Activated CD4-positive, CD25-positive, alpha-beta regulatory T cell (primary cell): ENCODE results near the gene DOCK6.

Source experiments
- DNase-seq, 4 experiments: peaks; one replicate each; lab custom pipeline; 2025; lab: John Stamatoyannopoulos, UW

Gene DOCK6

DNA sequence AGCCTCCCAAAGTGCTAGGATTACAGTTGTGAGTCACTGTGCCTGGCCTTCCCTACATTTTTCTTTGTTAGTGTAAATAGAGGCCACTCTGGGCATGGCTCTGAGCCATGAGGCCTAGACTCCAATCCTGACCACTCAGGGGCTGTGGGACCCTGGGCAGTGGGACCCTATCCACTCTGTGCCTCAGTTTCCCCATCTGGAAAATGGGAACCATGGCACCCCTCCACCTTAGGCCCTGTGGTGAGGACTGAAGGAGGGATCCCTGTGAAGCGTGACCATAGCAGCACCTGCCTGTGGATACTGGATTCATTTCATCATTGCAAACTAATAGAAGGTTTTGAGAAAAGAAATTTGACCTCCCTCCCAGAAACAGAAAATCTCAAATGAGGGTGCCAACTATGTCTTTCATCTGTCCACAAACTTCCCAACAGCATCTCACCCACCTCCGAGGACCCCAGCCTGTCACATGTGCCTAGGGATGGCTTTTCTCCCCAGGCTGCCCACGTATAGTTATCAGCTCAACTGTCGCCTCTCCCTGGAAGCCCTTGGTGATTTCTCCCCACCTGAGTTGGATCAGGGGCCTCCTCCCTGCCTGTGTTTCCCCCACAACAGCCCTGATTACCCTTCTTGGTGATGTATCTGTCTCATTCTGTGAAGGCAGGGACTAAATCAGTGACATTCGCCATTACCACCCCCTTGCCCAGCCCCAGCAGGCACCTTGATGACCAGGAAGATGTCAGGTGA lies 17.3 kb downstream of the DOCK6 start:
- no peak for DNase-seq

DNA sequence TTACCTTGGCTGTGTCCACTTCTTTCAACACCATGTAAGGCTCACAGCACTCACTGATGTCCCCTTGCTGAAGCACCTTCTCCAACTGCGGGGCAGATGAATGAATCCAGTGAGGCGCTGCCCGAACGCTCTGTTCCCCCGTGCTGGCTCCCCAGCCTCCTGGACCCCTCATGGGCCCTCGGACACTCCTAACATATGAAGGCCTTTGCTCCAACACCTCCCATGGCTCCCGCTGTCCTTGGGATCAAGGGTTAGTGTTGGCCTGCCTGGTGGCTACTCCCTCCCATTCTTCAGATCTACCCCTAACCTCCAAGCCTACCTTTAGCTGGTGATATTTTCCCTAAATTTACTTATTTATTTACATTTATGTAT lies 18.5 kb downstream of the DOCK6 start:
- DNase-seq, result no peak

DNA sequence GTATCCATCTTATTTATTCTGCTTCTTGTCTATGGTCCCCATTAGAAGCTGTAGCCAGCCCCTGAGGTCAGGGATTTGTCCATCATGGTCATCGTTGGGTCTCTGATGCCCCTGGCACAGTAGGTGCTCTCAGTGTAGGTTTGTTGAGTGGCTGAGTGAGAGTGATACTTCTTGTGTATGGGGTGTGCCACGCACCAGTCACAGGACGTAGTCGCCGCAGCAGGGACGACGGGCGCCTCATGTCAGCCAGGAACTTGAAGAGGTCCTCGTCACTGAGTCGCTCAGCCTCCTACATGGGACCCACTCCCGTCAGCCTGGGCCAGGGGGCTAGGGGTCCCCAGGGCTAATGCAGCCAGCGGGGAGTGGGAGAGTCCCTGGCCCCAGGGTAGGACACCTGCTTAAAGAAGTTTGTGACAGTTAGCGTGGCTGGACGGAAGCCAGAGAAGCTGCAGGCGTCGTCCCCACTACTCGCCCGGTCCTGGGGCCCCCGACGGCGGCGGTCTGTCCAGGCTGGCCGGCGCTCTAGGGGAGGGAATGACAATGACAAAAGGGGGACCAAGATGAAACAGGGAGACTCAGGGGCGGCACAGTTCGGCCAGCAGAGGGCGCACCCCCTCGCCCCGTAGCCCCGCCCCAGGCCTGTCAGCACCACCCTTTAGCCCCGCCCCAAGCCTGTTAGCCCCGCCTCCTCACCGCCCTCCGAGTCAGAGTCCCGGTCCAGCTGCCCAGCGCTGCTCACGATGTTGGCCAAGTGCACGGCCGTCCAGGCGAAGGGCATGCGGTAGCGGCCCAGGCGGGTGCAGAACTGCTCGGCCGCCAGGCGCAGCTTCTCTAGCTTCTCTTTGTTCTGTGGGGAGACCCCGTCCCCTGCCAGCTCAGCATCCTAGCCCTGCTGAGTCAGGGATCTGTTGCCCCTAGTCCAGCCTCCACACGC lies 19.2 kb downstream of the DOCK6 start:
- DNase-seq, result peak; percentile 63 to 87 (median 74)

DNA sequence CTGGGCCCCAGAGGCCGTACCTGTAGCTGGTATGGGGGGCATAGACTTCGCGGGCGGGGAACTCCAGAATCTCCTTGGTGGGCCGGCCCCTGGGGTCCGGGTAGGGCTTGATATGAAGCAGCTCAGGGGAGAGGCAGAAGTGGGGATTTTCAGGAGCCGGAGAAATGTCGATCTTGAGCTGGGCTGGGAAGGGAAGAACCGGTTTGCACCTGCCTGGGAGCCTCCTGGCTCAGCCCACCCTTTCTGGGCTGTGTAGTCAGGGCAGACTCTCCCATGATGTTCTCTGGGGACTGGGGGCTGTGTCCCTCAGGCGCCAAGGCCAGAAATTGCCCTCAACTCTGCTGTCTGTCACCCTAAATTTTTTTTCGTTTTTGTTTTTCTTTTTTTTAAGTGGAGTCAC lies 20.3 kb downstream of the DOCK6 start:
- no peak for DNase-seq

DNA sequence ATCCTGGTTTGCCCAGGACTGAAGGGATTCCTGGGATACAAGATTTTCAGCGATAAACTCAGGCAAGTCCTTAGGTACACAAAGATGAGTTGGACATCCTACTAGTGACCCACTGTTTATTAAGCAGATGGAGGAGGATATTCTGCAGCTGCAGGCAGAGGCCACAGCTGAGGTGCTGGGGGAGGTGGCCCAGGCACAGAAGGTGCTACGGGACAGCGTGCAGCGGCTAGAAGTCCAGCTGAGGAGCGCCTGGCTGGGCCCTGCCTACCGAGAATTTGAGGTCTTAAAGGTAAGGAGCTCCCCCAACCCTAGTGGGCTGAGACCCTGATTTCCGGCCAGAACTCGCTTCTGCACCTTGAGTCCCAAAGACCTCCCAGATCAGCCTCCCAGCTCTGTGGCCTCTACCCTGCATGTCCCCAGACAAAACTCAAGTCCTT lies 22.3 kb downstream of the DOCK6 start:
- DNase-seq, result no peak

DNA sequence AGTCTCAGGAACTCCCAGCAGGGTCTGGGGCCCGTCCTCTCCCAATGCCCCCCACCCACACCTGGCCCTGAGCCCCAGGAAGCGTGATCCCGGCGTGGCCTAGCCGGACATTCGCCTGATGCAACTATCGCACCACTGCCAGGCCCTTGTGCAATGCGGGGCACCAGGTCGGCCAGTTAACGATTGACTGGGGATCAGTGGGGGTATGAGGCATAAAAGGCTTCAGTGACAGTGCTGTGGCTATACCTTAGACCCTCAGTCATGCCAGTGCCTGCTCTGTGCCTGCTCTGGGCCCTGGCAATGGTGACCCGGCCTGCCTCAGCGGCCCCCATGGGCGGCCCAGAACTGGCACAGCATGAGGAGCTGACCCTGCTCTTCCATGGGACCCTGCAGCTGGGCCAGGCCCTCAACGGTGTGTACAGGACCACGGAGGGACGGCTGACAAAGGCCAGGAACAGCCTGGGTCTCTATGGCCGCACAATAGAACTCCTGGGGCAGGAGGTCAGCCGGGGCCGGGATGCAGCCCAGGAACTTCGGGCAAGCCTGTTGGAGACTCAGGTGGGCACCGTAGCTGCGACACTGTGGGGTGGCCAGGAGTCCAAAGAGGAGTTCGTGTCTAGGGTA lies 22.8 kb downstream of the DOCK6 start, which contains the start of gene ANGPTL8:
ANGPTL8 (plus strand) TSS at position 243 of the 624 bp plus-strand sequence; CDS start at position 262, 19 bp downstream.
- DNase-seq, result no peak

GRCh38 chr19:11238781-11239376 lies 23.4 kb downstream of the DOCK6 start:
- no peak for DNase-seq

DNA sequence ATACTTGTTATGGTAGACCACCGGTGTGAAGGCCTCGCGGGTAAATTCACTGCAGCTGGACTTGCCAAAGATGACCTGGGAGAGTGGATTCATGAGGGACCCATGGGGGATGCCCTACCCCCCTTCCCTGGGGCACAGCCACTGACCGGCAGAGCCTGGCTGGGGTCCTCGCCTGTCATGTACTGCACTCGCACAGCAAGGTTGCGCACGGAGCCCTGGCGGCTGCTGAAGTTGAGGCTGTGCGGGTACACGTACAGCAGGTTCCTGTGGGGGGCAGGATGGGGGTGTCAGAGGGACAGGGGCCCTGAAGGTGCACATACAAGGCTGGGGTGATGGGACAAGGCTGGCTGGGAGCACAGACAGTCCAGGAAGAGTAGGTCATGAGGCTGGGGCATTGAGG lies 24.3 kb downstream of the DOCK6 start:
- DNase-seq, result no peak

DNA sequence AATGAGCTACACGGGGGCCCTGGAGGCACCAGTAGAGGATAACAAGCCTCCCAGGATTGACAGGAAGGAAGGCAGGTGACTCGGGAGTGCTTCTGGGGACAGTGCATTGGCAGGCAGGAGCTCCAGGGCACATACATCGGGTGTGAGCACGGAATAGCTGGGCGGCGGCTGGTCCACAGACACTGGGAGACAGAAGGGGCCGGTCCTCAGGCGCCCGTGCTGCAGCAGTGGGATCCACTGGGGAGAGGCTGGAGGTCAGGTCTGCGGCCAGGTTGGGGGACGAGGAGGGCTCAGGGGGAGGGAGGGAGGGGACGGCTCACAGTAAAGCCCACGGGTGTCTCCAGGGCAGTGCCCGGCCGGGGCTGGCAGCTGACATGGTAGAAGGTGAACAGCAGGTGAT lies 25.0 kb downstream of the DOCK6 start:
- no peak for DNase-seq

DNA sequence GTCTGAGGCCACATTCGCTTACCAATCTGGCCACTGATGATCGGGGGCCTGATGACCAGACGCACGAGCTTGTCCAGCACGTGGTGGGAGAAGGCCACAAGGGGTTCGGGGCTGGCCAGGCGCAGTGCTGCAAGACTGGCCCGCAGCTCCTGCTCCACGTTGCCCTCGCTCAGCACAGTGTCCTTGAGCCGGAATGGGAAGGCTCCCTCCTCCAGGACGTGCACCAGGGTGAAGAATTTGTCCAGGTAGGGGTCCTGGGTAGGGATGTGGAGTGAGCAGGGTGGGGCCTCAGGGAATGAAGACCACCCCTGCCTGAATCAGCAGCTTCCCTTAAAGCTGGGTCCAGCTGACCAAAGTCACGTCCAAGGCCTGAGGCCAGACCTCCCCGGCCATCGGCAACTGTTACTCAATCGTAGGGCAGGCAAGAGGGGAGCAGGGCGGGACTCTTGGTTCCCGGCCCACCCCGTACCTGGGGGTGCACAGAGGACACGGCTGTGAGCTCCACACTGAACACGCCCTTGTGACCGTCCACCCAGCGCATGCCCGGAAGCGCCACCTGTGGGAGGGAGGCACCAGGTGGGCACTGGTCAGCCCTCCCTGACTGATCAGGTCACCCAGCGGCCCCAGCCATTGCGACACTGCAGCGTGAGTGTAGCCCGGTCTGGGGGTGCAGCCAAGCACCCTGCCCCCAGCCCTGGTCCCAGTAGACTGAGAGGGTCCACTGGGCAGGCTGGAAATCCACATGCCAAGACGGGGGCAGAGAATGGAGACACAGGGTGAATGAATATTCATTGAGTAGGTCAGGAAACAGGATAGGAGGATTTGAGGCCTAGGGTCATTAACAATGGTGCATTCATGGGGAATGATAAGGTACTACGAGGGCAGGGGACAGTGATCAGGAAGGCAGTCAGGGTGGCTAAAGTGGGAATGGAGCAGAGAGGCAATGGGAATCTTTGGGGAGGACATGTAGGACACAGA lies 25.7 kb downstream of the DOCK6 start:
- no peak for DNase-seq

DNA sequence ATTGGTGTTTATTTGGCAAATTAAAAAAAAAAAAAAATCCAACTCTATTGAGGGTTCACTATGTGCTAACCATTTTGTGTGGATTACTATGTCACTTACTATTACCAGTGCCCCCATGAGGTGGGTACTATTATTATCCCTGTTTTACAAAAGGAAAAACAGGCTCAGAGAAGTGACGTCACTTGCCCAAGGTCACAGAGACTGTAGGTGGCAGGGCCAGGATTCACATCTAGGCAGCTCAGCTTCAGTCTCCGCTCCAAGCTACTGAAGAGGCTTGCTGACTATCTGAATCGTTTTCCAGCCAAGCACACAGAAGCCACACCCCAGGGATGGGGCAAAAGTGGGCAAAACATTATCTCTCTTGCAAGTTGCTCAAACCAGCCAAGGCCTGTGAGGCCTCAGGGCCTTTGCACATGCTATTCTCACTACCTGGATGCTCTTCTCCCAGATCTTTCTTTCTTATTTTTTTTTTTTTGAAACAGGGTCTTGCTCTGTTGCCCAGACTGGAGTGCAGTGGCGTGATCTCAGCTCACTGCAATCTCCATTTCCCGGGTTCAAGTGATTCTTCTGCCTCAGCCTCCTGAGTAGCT lies 27.7 kb downstream of the DOCK6 start:
- no peak for DNase-seq

DNA sequence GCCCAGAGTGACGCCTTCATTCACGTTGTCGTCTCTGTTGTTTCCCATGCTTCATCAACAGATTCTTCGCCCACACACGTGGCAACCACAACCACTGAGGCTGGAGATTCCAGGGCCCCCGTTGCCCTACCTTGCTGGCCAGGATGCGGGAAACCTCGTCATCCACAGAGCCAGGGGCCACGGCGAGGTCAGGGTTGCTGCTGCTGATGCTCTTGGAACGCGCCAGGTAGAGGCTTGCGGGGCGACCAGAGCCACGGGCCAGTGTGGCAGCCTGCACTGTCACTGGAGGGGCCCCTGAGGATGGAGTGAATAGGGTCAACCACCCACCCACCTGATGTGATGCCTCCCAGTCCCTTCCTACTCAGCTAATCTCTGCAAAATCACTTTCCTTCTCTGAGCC lies 29.3 kb downstream of the DOCK6 start:
- no peak for DNase-seq

DNA sequence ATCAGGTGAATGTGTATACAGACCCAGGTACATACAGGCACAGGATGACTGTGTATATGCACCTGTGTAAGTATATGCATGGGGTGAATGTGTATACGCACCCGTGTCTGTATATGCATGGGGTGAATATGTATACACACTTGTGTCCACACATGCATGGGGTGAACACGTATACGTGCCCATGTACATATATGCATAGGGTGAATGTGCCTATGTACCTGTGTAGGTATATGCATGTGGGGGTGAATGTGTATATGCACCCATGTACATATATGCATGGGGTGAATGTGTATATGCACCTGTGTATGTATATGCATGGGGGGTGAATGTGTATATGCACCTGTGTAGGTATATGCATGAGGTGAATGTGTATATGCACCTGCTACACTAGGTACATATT lies 29.8 kb downstream of the DOCK6 start:
- DNase-seq, result no peak

- no peak for DNase-seq
These were observed 31.5 kb downstream of the DOCK6 start for GRCh38 chr19:11230621-11231386.

DNA sequence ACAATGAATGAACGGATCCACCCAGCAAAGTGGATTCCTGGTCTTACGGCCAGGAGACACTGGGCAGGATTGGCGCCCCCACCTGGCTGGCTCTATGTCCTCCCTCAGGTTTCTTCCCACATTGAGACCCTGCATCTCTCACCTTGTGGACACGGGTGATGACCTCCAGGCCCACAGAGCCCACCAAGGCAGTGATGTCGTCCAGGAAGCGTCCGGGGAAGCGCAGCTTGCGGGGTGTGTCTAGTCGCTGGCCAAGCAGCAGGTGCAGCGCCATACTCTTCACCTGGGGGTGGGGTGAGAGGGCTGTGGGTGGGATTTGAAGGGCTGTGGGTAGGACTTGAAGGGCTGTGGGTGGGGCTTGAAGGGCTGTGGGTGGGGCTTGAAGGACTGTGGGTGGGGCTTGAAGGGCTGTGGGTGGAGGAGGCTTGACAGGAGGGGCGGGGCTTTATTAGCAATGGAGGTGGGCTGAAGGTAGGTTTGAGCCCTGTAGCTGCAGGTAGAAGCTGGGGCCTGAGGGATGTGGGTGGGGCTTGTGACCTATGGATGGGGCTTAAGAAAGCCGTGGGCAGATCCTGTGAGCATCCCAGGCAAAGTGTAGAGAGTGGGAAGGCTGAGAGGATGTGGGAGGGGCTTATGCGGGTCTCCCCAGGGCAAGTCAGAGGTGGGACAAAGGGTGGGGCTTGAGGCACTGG lies 35.0 kb downstream of the DOCK6 start:
- no peak for DNase-seq

- no peak for DNase-seq
These were observed 35.6 kb downstream of the DOCK6 start for GRCh38 chr19:11226716-11227166.

DNA sequence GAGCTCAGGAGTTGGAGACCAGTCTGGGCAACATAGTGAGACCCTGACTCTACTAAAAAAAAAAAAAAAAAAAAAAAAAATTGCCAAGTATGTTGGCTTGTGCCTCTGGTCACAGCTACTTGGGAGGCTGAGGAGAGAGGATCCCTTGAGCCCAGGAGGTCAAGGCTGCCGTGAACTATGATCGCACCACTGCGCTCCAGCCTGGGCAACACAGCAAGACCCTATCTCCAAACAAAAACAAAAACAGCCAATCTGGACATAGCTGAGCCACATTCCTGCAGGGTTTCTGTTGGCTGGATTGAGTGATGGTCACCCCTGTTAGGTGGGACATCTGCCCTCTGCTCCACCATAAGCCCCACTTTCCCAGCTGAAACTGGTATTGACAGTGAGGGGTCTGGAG lies 36.5 kb downstream of the DOCK6 start:
- DNase-seq, result no peak

DNA sequence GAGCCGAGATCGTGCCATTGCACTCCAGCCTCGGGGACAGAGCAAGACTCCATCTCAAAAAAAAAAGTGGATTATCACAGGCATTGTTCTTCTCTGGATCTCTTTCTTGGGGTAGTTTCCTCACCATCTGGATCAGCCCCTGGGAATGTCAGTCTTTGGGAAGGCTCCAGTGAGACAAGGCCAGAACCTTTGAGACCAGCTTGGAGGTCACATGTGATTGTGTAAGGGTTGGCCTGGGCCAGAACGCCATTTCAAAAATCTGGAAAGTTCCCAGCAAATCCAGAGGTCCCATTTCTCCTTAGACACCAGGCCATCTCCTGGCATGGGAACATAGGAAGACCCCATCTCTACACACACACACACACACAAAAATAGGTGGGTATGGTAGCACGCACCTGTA lies 37.2 kb downstream of the DOCK6 start:
- DNase-seq, result no peak

GRCh38 chr19:11224429-11224828 lies 37.9 kb downstream of the DOCK6 start:
- DNase-seq, result no peak
